Measurements from ENCODE around the gene GNB1.

DNA sequence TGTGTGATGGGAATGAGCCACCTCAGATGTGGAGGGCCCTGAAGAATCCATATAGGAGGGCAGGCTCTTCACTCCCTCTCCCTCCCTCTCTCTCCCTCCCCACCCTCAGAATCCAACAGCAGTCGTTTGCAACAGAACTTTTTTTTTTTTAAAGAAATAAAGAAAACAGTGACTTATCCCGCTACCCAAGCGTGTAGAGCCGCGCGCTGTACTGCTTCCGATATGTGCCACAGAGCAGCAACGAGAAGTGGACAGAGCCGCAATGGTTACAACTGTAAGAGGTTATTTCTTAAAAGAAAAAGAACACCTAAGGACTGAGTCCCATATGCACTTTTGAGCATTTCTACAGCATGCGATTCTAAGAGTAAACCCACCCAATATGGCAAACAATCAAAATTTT lies 105.2 kb downstream of the GNB1 start:
- TF ChIP-seq RAD21 (IDR thresholded peaks at IDR 0.05; ENCODE audit: low read length) (no peak), YY1 (IDR thresholded peaks at IDR 0.05; ENCODE audit: low read depth) (no peak), MXI1 (IDR thresholded peaks at IDR 0.05; ENCODE audit: low read depth, low read length) (no peak), SIN3A (IDR thresholded peaks at IDR 0.05; ENCODE audit: borderline replicate concordance, low read depth, low read length) (no peak), EP300 (IDR thresholded peaks at IDR 0.05; ENCODE audit: borderline replicate concordance in 1 of 2, low read depth in 1 of 2, low read length in 1 of 2) (no peak), CHD2 (IDR thresholded peaks at IDR 0.05; ENCODE audit: low read length, partially characterized antibody) (no peak), FOXM1 (IDR thresholded peaks at IDR 0.05; ENCODE audit: low read depth) (no peak), GABPA (IDR thresholded peaks at IDR 0.05; ENCODE audit: low read depth) (no peak), FOSL2 (IDR thresholded peaks at IDR 0.05; ENCODE audit: borderline replicate concordance, low read depth) (no peak)
- TF ChIP-seq, protein P1, sequence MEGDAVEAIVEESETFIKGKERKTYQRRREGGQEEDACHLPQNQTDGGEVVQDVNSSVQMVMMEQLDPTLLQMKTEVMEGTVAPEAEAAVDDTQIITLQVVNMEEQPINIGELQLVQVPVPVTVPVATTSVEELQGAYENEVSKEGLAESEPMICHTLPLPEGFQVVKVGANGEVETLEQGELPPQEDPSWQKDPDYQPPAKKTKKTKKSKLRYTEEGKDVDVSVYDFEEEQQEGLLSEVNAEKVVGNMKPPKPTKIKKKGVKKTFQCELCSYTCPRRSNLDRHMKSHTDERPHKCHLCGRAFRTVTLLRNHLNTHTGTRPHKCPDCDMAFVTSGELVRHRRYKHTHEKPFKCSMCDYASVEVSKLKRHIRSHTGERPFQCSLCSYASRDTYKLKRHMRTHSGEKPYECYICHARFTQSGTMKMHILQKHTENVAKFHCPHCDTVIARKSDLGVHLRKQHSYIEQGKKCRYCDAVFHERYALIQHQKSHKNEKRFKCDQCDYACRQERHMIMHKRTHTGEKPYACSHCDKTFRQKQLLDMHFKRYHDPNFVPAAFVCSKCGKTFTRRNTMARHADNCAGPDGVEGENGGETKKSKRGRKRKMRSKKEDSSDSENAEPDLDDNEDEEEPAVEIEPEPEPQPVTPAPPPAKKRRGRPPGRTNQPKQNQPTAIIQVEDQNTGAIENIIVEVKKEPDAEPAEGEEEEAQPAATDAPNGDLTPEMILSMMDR (IDR thresholded peaks at IDR 0.05), result no peak
- TF ChIP-seq, protein P2, sequence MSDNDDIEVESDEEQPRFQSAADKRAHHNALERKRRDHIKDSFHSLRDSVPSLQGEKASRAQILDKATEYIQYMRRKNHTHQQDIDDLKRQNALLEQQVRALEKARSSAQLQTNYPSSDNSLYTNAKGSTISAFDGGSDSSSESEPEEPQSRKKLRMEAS (IDR thresholded peaks at IDR 0.05; ENCODE audit: low read depth), result no peak
- TF ChIP-seq, protein P3, sequence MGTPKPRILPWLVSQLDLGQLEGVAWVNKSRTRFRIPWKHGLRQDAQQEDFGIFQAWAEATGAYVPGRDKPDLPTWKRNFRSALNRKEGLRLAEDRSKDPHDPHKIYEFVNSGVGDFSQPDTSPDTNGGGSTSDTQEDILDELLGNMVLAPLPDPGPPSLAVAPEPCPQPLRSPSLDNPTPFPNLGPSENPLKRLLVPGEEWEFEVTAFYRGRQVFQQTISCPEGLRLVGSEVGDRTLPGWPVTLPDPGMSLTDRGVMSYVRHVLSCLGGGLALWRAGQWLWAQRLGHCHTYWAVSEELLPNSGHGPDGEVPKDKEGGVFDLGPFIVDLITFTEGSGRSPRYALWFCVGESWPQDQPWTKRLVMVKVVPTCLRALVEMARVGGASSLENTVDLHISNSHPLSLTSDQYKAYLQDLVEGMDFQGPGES (IDR thresholded peaks at IDR 0.05; ENCODE audit: low read depth, low read length), result no peak
- TF ChIP-seq, protein P4, sequence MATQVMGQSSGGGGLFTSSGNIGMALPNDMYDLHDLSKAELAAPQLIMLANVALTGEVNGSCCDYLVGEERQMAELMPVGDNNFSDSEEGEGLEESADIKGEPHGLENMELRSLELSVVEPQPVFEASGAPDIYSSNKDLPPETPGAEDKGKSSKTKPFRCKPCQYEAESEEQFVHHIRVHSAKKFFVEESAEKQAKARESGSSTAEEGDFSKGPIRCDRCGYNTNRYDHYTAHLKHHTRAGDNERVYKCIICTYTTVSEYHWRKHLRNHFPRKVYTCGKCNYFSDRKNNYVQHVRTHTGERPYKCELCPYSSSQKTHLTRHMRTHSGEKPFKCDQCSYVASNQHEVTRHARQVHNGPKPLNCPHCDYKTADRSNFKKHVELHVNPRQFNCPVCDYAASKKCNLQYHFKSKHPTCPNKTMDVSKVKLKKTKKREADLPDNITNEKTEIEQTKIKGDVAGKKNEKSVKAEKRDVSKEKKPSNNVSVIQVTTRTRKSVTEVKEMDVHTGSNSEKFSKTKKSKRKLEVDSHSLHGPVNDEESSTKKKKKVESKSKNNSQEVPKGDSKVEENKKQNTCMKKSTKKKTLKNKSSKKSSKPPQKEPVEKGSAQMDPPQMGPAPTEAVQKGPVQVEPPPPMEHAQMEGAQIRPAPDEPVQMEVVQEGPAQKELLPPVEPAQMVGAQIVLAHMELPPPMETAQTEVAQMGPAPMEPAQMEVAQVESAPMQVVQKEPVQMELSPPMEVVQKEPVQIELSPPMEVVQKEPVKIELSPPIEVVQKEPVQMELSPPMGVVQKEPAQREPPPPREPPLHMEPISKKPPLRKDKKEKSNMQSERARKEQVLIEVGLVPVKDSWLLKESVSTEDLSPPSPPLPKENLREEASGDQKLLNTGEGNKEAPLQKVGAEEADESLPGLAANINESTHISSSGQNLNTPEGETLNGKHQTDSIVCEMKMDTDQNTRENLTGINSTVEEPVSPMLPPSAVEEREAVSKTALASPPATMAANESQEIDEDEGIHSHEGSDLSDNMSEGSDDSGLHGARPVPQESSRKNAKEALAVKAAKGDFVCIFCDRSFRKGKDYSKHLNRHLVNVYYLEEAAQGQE (IDR thresholded peaks at IDR 0.05; ENCODE audit: low read depth, low read length), result no peak
- TF ChIP-seq, protein P5, sequence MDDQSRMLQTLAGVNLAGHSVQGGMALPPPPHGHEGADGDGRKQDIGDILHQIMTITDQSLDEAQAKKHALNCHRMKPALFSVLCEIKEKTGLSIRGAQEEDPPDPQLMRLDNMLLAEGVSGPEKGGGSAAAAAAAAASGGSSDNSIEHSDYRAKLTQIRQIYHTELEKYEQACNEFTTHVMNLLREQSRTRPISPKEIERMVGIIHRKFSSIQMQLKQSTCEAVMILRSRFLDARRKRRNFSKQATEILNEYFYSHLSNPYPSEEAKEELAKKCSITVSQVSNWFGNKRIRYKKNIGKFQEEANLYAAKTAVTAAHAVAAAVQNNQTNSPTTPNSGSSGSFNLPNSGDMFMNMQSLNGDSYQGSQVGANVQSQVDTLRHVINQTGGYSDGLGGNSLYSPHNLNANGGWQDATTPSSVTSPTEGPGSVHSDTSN (IDR thresholded peaks at IDR 0.05), result no peak
